Glutamatergic neuron (in vitro differentiated cells): Measurements from ENCODE around the gene BCAP31. TPM values are rescaled to one million over a fixed set of nuclear protein-coding genes. Genes with fewer than 3 reads are reported as not detected.
A peak's percentile ranks its signal among the peaks of the same experiment; 100 is the strongest.

ENCODE experiments used
- DNase-seq: peaks from one replicate; pipeline ENCODE4 v3.0.0; 2022
- H3K27ac Mint-ChIP-seq: one replicate; pipeline ENCODE4 v1.8.0; 2020; ENCODE audit warnings: mild to moderate bottlenecking, mixed read lengths, inconsistent platforms; ENCODE audit not compliant: unreplicated experiment
- H3K27me3 Mint-ChIP-seq: one replicate; pipeline ENCODE4 v1.8.0; 2020; ENCODE audit warnings: mild to moderate bottlenecking, moderate library complexity, mixed read lengths, inconsistent platforms; ENCODE audit not compliant: unreplicated experiment
- H3K36me3 Mint-ChIP-seq: one replicate; pipeline ENCODE4 v1.8.0; 2020; ENCODE audit warnings: mild to moderate bottlenecking, mixed read lengths, inconsistent platforms; ENCODE audit not compliant: unreplicated experiment
- H3K4me1 Mint-ChIP-seq: one replicate; pipeline ENCODE4 v1.8.0; 2020; ENCODE audit warnings: mild to moderate bottlenecking, low read depth, mixed read lengths, inconsistent platforms; ENCODE audit not compliant: unreplicated experiment
- H3K4me3 Mint-ChIP-seq: one replicate; pipeline ENCODE4 v1.8.0; 2020; ENCODE audit warnings: mild to moderate bottlenecking, mixed read lengths, inconsistent platforms; ENCODE audit not compliant: unreplicated experiment
- H3K9me3 Mint-ChIP-seq: one replicate; pipeline ENCODE4 v1.8.0; 2020; ENCODE audit warnings: mild to moderate bottlenecking, moderate library complexity, mixed read lengths, inconsistent platforms; ENCODE audit not compliant: unreplicated experiment
- long read RNA-seq: library from polyadenylated mRNA; unstranded; transcript quantifications from one replicate; pipeline ENCODE4 v2.0.0, GENCODE V29; 2020; ENCODE audit not compliant: unreplicated experiment
- total RNA-seq: library from RNA; stranded (reverse); fragmentation: NEBNext Ultra II Directional; extraction: Animal tissue kit (Norgen Biotek cat#: 25700); gene quantifications from one replicate; pipeline ENCODE4 v1.2.1, GENCODE V29; 2021; ENCODE audit not compliant: unreplicated experiment
- TF ChIP-seq, protein P1 (sequence below): fragments of 200-600 bp; sonication (generic); IDR thresholded peaks from one replicate; pipeline ENCODE4 v1.5.0; 2021; ENCODE audit not compliant: partially characterized antibody, unreplicated experiment

The BCAP31 gene
- total RNA-seq = 155 TPM
- long read RNA-seq, transcript BCAP31-201 (8 exons, 1,643 nt) = major isoform, 241 of 286 reads
- long read RNA-seq, transcript BCAP31-207 (8 exons, 1,824 nt) = minor isoform, 15 of 286 reads
- long read RNA-seq, partial matches to known transcripts = 23 of 286 reads
- long read RNA-seq, other reads (novel, unspliced or antisense) = 7 of 286 reads

DNA sequence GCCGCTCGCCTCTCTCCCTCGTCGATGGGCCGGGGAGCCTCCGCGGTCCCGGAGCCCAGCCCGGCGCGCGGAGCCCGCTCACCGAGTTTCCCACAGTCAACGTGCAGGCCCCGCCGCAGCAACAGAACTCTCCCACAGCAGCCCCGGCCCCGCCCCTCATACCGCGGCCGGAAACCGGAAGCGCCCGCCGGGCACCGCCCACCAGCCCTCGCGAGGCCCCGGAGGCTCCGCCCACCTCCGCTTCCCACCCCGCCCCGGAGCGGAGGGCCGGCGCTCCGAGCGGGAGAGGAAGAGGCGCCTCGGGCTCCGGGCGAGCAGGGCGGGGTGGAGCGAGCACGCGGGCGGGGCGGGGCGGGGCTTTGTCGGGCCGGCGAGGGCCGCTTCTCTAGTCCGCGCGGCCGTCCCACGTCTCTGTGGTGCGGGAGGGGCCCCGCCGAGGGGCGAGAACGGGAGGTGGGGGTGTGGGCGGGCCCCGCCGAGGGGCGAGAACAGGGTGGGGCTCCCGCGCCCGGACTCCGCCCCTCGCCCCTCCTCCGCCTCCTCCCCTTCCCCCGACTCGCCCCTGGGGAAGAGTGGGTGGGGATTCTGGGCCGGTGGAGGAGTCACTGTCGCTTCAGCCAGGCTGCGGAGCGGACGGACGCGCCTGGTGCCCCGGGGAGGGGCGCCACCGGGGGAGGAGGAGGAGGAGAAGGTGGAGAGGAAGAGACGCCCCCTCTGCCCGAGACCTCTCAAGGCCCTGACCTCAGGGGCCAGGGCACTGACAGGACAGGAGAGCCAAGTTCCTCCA lies at the start of gene BCAP31, which contains the start of gene ABCD1:
Gene BCAP31, minus strand, starts transcription at position 136 of the 787 bp plus-strand sequence. CDS start 1,143 bp downstream, outside the sequence.
Gene ABCD1, plus strand, starts transcription at position 605 of the 787 bp plus-strand sequence. CDS start 411 bp downstream, outside the sequence.
- Mint-ChIP-seq H3K27me3 (no peaks in the 10 kb centered on the region), H3K36me3 (no peaks in the 10 kb centered on the region), H3K27ac (peak within 1 kb of the TSS; percentile 70), H3K9me3 (peaks cover 5% of the 10 kb centered on the region), H3K4me3 (peak within 1 kb of the TSS; percentile 88), H3K4me1 (peaks cover 10% of the 10 kb centered on the region)
- TF ChIP-seq, protein P1, sequence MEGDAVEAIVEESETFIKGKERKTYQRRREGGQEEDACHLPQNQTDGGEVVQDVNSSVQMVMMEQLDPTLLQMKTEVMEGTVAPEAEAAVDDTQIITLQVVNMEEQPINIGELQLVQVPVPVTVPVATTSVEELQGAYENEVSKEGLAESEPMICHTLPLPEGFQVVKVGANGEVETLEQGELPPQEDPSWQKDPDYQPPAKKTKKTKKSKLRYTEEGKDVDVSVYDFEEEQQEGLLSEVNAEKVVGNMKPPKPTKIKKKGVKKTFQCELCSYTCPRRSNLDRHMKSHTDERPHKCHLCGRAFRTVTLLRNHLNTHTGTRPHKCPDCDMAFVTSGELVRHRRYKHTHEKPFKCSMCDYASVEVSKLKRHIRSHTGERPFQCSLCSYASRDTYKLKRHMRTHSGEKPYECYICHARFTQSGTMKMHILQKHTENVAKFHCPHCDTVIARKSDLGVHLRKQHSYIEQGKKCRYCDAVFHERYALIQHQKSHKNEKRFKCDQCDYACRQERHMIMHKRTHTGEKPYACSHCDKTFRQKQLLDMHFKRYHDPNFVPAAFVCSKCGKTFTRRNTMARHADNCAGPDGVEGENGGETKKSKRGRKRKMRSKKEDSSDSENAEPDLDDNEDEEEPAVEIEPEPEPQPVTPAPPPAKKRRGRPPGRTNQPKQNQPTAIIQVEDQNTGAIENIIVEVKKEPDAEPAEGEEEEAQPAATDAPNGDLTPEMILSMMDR = no peak
- DNase-seq = peak; percentile 88

- Mint-ChIP-seq H3K4me1 (no peaks in the 10 kb centered on the region), H3K27me3 (no peaks in the 10 kb centered on the region), H3K9me3 (no peaks in the 10 kb centered on the region), H3K27ac (no peak overlapping the region), H3K4me3 (no peak overlapping the region), H3K36me3 (no peaks in the 10 kb centered on the region)
- DNase-seq = peak; percentile 5
- TF ChIP-seq, protein P1 = no peak
These were observed 49.0 kb upstream of the BCAP31 start for GRCh38 chrX:153773218-153773611.

DNA sequence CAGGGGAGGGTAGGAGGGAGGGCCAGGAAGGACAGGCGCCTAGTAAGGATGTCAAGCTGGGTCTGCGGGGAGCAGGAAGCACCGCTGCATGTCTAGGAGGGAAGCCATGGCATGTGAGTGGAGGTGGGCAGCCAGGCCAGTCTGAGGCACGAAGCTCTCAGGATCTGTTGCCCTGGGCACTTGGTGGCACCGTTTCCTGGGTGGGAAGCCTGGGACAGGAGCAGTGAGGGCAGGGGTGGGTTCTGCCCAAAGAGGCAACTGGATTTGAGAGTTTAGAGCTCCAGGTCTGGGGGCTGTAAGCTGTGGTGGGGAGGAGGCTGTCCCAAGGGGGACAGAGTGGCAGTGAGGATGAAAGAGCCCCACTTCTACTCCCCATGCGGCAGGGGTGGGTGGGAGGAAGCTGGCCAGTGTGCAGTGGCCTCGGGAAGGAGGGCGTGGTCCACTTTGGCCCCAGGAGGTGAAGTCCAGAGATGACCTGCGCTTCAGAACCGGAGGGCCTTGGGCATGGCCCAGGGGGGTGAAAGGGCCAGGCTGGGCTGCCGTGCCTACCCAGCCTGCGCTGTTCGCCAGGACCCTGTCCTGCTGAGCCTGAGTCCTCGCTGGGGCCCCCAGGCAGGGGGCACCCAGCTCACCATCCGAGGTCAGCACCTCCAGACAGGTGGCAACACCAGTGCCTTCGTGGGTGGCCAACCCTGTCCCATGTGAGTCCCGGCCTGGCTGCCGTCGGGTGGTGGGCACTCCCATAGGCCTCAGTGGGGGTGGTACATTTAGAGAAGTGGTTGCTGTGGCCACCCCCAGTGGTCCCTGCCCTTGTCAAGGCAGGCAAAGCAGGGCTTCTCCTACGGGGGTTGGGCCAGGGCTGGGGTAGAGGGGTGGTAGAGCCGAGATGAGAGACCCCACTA lies 48.4 kb upstream of the BCAP31 start:
- Mint-ChIP-seq H3K4me3 (no peak overlapping the region), H3K27me3 (no peaks in the 10 kb centered on the region), H3K9me3 (no peaks in the 10 kb centered on the region), H3K27ac (no peak overlapping the region), H3K4me1 (no peaks in the 10 kb centered on the region), H3K36me3 (no peaks in the 10 kb centered on the region)
- TF ChIP-seq, protein P1 = no peak
- DNase-seq = no peak

DNA sequence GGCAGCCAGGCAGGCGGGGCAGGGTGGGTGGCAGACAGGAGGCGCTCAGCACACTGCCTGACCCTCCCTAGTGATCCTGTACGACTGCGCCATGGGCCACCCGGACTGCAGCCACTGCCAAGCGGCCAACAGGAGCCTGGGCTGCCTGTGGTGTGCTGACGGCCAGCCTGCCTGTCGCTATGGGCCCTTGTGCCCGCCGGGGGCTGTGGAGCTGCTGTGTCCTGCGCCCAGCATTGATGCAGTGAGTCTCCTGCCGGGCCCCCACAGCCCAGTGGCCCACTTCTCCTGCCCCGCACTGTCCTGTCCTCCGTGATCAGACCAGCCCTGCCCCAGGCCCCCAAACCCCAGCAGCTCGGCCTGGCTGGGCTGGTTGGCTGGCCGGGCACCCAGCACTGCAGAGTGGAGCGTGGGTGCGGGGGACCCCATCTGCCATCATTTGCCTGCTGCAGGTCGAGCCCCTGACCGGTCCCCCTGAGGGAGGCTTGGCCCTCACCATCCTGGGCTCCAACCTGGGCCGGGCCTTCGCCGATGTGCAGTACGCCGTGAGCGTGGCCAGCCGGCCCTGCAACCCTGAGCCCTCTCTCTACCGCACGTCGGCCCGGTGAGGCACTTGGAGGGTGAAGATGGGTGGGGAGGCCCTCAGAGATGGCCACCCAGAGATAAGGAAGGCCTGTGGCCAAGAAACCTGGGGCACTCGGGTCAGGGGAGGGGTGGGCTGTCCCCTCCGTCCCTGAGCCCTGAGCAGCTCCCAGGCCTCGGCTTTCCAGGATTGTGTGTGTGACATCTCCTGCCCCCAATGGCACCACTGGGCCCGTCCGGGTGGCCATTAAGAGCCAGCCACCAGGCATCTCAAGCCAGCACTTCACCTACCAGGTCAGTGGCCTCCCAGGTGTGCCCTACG lies 47.5 kb upstream of the BCAP31 start:
- no peaks in the 10 kb centered on the region for H3K27me3 Mint-ChIP-seq
- H3K9me3 Mint-ChIP-seq = no peaks in the 10 kb centered on the region
- H3K4me1 Mint-ChIP-seq = no peaks in the 10 kb centered on the region
- TF ChIP-seq, protein P1 = no peak
- peak; percentile 11 for DNase-seq
- H3K27ac Mint-ChIP-seq = no peak overlapping the region
- no peak overlapping the region for H3K4me3 Mint-ChIP-seq
- H3K36me3 Mint-ChIP-seq = no peaks in the 10 kb centered on the region
